ENCODE results near the gene DLG2.

DNA sequence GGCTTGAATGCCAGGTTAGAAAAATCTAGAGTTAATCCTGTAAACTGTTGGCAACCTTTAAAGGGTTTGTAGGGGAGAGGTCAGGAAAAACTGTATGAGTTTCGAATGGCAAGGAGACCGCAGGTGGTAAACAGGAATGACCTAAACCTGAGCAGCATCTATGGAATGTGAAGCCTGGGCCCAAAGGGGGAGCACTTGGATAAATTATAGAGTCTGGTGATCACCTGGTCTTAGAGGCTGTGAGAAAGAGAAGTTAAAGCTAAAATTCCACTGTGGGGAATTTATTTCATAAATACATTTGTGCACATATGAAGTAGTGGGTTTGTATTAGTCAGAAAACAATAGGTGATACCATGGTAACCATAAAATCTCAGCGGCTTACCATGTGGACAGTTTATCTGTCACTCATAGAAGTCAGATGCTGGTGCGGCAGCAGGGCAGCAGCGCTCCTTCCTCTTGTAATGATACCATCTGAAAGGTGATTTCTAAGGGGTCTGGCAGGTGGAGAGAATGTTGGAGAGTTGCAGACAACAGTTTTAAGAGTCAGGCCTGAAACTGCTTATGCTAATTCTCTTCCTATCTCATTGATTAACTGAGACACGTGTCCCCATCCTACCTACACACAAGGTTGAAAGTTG, 1236.6 kb downstream of the DLG2 start:
- no peak for TF ChIP-seq POLR2A (IDR thresholded peaks at IDR 0.05)
- TF ChIP-seq, protein P1, sequence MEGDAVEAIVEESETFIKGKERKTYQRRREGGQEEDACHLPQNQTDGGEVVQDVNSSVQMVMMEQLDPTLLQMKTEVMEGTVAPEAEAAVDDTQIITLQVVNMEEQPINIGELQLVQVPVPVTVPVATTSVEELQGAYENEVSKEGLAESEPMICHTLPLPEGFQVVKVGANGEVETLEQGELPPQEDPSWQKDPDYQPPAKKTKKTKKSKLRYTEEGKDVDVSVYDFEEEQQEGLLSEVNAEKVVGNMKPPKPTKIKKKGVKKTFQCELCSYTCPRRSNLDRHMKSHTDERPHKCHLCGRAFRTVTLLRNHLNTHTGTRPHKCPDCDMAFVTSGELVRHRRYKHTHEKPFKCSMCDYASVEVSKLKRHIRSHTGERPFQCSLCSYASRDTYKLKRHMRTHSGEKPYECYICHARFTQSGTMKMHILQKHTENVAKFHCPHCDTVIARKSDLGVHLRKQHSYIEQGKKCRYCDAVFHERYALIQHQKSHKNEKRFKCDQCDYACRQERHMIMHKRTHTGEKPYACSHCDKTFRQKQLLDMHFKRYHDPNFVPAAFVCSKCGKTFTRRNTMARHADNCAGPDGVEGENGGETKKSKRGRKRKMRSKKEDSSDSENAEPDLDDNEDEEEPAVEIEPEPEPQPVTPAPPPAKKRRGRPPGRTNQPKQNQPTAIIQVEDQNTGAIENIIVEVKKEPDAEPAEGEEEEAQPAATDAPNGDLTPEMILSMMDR (IDR thresholded peaks at IDR 0.05): no peak
